Neural progenitor cell (in vitro differentiated cells): Measurements from ENCODE around the gene YKT6.

Experiments
- EZH2phosphoT487 ChIP-seq: fragments of 200-600 bp; sonication (generic); IDR thresholded peaks from 2 replicates; pipeline ENCODE4 v1.6.1; 2017; ENCODE audit warnings: antibody characterized with exemption
- TF ChIP-seq, protein P1 (sequence below): fragments of 200-600 bp; sonication (generic); IDR thresholded peaks from 2 replicates; pipeline ENCODE4 v1.5.1; 2017; ENCODE audit warnings: antibody characterized with exemption, mild to moderate bottlenecking

DNA sequence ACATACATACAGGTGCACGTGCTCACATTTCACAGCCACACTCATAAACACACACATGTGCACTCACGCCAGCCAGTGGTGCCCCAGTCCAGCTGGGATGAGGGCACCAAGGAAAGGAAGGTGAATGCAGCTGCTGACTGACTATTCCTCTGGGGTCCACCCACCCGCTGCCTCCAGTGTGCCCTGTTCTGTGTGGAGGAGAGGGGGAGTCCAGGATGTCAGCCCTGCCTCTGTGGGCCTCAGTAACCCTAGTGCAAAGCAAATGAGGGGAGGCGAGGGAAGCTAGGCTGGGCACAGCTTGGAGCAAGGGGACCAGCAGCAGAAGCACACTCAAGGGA, 57.6 kb downstream of the YKT6 start:
- TF ChIP-seq, protein P1, sequence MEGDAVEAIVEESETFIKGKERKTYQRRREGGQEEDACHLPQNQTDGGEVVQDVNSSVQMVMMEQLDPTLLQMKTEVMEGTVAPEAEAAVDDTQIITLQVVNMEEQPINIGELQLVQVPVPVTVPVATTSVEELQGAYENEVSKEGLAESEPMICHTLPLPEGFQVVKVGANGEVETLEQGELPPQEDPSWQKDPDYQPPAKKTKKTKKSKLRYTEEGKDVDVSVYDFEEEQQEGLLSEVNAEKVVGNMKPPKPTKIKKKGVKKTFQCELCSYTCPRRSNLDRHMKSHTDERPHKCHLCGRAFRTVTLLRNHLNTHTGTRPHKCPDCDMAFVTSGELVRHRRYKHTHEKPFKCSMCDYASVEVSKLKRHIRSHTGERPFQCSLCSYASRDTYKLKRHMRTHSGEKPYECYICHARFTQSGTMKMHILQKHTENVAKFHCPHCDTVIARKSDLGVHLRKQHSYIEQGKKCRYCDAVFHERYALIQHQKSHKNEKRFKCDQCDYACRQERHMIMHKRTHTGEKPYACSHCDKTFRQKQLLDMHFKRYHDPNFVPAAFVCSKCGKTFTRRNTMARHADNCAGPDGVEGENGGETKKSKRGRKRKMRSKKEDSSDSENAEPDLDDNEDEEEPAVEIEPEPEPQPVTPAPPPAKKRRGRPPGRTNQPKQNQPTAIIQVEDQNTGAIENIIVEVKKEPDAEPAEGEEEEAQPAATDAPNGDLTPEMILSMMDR, result no peak
- TF ChIP-seq EZH2phosphoT487, result no peak
